Keratinocyte (primary cell): Measurements from ENCODE around the gene DNM2. TPM values are rescaled to one million over a fixed set of nuclear protein-coding genes. Genes with fewer than 3 reads are reported as not detected.

Experiments used
- DNase-seq: peaks from one replicate; pipeline ENCODE4 v3.0.0-alpha.2; 2011; ENCODE audit warnings: low read depth, missing footprints, low spot score
- FAIRE-seq: peaks from 2 replicates; lab custom pipeline; 2011; peaks lifted over from hg19 to GRCh38; lab: Jason Lieb, UNC
- H2AFZ ChIP-seq: 2 replicates; pipeline ENCODE4 v1.6.0; 2012; ENCODE audit warnings: low read length, control low read depth, inconsistent platforms; ENCODE audit not compliant: control insufficient read depth
- H3K27ac ChIP-seq: 2 replicates; pipeline ENCODE4 v1.5.1; 2011; ENCODE audit warnings: low read length; ENCODE audit not compliant: control insufficient read depth, insufficient read depth
- H3K27me3 ChIP-seq: 3 replicates; pipeline ENCODE4 v1.6.0; 2011; ENCODE audit warnings: low read length; ENCODE audit not compliant: control insufficient read depth, insufficient read depth; ENCODE audit errors: extremely low read depth
- H3K36me3 ChIP-seq, 2 experiments: 2 replicates in 1 of 2; 3 replicates in 1 of 2; pipeline ENCODE4 v1.5.1; 2011; ENCODE audit warnings: low read length in 2 of 2, mild to moderate bottlenecking in 1 of 2; ENCODE audit not compliant: control insufficient read depth in 2 of 2, insufficient read depth in 2 of 2; ENCODE audit errors: extremely low read depth in 1 of 2
- H3K4me1 ChIP-seq: 3 replicates; pipeline ENCODE4 v1.5.1; 2011; ENCODE audit warnings: low read length; ENCODE audit not compliant: control insufficient read depth, insufficient read depth; ENCODE audit errors: extremely low read depth
- H3K4me2 ChIP-seq: 3 replicates; pipeline ENCODE4 v1.6.0; 2011; ENCODE audit warnings: low read depth, low read length; ENCODE audit not compliant: control insufficient read depth, insufficient read depth; ENCODE audit errors: extremely low read depth
- H3K4me3 ChIP-seq, 3 experiments: fragments of 200-600 bp in 1 of 3; sonication (generic) in 1 of 3; 2 replicates in 2 of 3; 3 replicates in 1 of 3; pipeline ENCODE4 v1.5.1; 2011 to 2016; ENCODE audit warnings: low read length in 3 of 3, mild to moderate bottlenecking in 3 of 3, control low read depth in 2 of 3, inconsistent platforms in 1 of 3, low read depth in 1 of 3, mixed read lengths in 1 of 3, mixed run types in 1 of 3, moderate library complexity in 1 of 3; ENCODE audit not compliant: control insufficient read depth in 2 of 3, insufficient read depth in 2 of 3; ENCODE audit errors: extremely low read depth in 1 of 3
- H3K79me2 ChIP-seq: 2 replicates; pipeline ENCODE4 v1.6.0; 2012; ENCODE audit warnings: low read length; ENCODE audit not compliant: control insufficient read depth, insufficient read depth
- H3K9ac ChIP-seq: 3 replicates; pipeline ENCODE4 v1.6.0; 2011; ENCODE audit warnings: low read length; ENCODE audit not compliant: control insufficient read depth, insufficient read depth; ENCODE audit errors: extremely low read depth
- H3K9me1 ChIP-seq: 3 replicates; pipeline ENCODE4 v1.6.0; 2011; ENCODE audit warnings: low read length; ENCODE audit not compliant: control insufficient read depth, insufficient read depth; ENCODE audit errors: extremely low read depth
- H3K9me3 ChIP-seq: 2 replicates; pipeline ENCODE4 v1.5.1; 2012; ENCODE audit warnings: low read depth, low read length; ENCODE audit not compliant: control insufficient read depth
- H4K20me1 ChIP-seq: 3 replicates; pipeline ENCODE4 v1.6.0; 2011; ENCODE audit warnings: low read length; ENCODE audit not compliant: control insufficient read depth, insufficient read depth; ENCODE audit errors: extremely low read depth
- CTCF ChIP-seq, 3 experiments: IDR thresholded peaks in 1 of 3; conservative IDR thresholded peaks in 1 of 3; optimal IDR thresholded peaks in 1 of 3; 2 replicates in 2 of 3; 3 replicates in 1 of 3; pipeline versions ENCODE3 to v1.5.1; 2011; ENCODE audit warnings: low read length in 3 of 3, mild to moderate bottlenecking in 3 of 3, moderate library complexity in 2 of 3, control low read depth in 1 of 3, inconsistent platforms in 1 of 3; ENCODE audit not compliant: insufficient read depth in 2 of 3; ENCODE audit errors: extremely low read depth in 1 of 3
- EZH2 ChIP-seq: IDR thresholded peaks from one replicate; pipeline ENCODE4 v1.6.1; 2012; ENCODE audit warnings: inconsistent platforms, mild to moderate bottlenecking, low read length, moderate library complexity
- dilution Hi-C: fragments of 300-500 bp; cut with MboI; formaldehyde crosslinking; loops from one replicate; pipeline ENCODE4 v1.7.0; 2020; ENCODE audit warnings: low sequenced_read_pairs; ENCODE audit not compliant: extremely low pct_ligation_motif_present
- polyA plus RNA-seq, 5 experiments: library from polyadenylated mRNA; depleted of rRNA in 3 of 5; stranded (reverse) in 3 of 5; stranded (forward) in 1 of 5; unstranded in 1 of 5; fragments of >200 nt; gene quantifications; 1 replicate in 1 of 5; 2 replicates in 3 of 5; 3 replicates in 1 of 5; pipeline versions ENCODE4 v1.2.1 to v1.2.3, GENCODE V29; 2011 to 2012; ENCODE audit warnings: missing spikeins in 2 of 5, low read depth in 1 of 5, low replicate concordance in 1 of 5

The DNM2 gene
- polyA plus RNA-seq, 1 donor (not counting 4 experiments of a cell fraction or from before 2014, with no cell fraction given): 60.1 TPM

GRCh38 chr19:10784257-10784656 lies 66.4 kb downstream of the DNM2 start:
- Histone ChIP-seq H3K9ac (no peak overlapping the region), H3K9me3 (no peaks in the 10 kb centered on the region), H3K4me1 (peaks cover 10% of the 10 kb centered on the region), H3K27me3 (no peaks in the 10 kb centered on the region), H3K36me3 (peaks cover 38 to 45% of the 10 kb centered on the region in 2 experiments), H3K4me3 (no peak overlapping the region), H3K79me2 (no peaks in the 10 kb centered on the region), H3K27ac (no peak overlapping the region), H4K20me1 (no peaks in the 10 kb centered on the region), H2AFZ (no peak overlapping the region), H3K4me2 (no peak overlapping the region), H3K9me1 (no peaks in the 10 kb centered on the region)
- TF ChIP-seq CTCF (optimal IDR thresholded peaks at IDR 0.05 in 1 of 3, IDR thresholded peaks at IDR 0.05 in 1 of 3, conservative IDR thresholded peaks at IDR 0.05 in 1 of 3; ENCODE audit: extremely low read depth in 1 of 3, insufficient read depth in 2 of 3, low read length in 3 of 3) (no peak), EZH2 (no peak)
- no peak for FAIRE-seq
- dilution Hi-C loops: no loop called here
- no peak for DNase-seq

GRCh38 chr19:10788146-10788545 lies 70.3 kb downstream of the DNM2 start:
- H3K4me1 ChIP-seq: no peaks in the 10 kb centered on the region
- no peak for DNase-seq
- no peaks in the 10 kb centered on the region for H3K9me3 ChIP-seq
- H3K36me3 ChIP-seq: peaks cover 30 to 41% of the 10 kb centered on the region in 2 experiments
- dilution Hi-C loops: no loop called here
- no peak overlapping the region for H3K4me2 ChIP-seq
- no peaks in the 10 kb centered on the region for H3K79me2 ChIP-seq
- no peak overlapping the region for H3K27ac ChIP-seq
- no peak overlapping the region for H3K9ac ChIP-seq
- TF ChIP-seq CTCF (optimal IDR thresholded peaks at IDR 0.05 in 1 of 3, IDR thresholded peaks at IDR 0.05 in 1 of 3, conservative IDR thresholded peaks at IDR 0.05 in 1 of 3; ENCODE audit: extremely low read depth in 1 of 3, insufficient read depth in 2 of 3, low read length in 3 of 3) (no peak), EZH2 (no peak)
- FAIRE-seq: no peak
- H4K20me1 ChIP-seq: no peaks in the 10 kb centered on the region
- H3K27me3 ChIP-seq: no peaks in the 10 kb centered on the region
- H3K4me3 ChIP-seq: no peak overlapping the region
- H3K9me1 ChIP-seq: no peaks in the 10 kb centered on the region
- no peak overlapping the region for H2AFZ ChIP-seq
